Measurements from ENCODE around the gene FUT8.

- TF ChIP-seq SIN3A (IDR thresholded peaks at IDR 0.05; ENCODE audit: low read depth) (no peak), REST (IDR thresholded peaks at IDR 0.05; ENCODE audit: low read depth) (no peak), POLR2AphosphoS5 (IDR thresholded peaks at IDR 0.05; ENCODE audit: low read depth, low read length) (no peak), EGR1 (IDR thresholded peaks at IDR 0.05; ENCODE audit: low read depth) (no peak), EZH2 (IDR thresholded peaks at IDR 0.05) (no peak), FOSL1 (IDR thresholded peaks at IDR 0.05; ENCODE audit: low read depth) (no peak), CTCF (IDR thresholded peaks at IDR 0.05 in 2 of 3, conservative IDR thresholded peaks at IDR 0.05 in 1 of 3; ENCODE audit: borderline replicate concordance in 1 of 3, insufficient read depth in 1 of 3, low read depth in 2 of 3, low read length in 2 of 3) (no peak), EZH2phosphoT487 (IDR thresholded peaks at IDR 0.05; ENCODE audit: borderline replicate concordance) (no peak), YY1 (IDR thresholded peaks at IDR 0.05; ENCODE audit: extremely low read depth, insufficient replicate concordance, low read depth, low read length) (no peak), ATF3 (IDR thresholded peaks at IDR 0.05) (no peak), ZBTB33 (IDR thresholded peaks at IDR 0.05; ENCODE audit: extremely low read depth, insufficient replicate concordance, low read length) (no peak), ZNF274 (IDR thresholded peaks at IDR 0.05; ENCODE audit: low read depth, low read length) (no peak)
Measured at GRCh38 chr14:65791191-65791981, 378.9 kb downstream of the FUT8 start.

All from HCT116 (cell line).